Psoas muscle (tissue), 8 donors: ENCODE measurements around the gene ABCB4. TPM values are rescaled to one million over a fixed set of nuclear protein-coding genes. Genes with fewer than 3 reads are reported as not detected.
A peak's percentile ranks its signal among the peaks of the same experiment; 100 is the strongest.
"Not testable (repeated sequence)": the region's sequence is repeated elsewhere in the genome, so short reads cannot be mapped to it uniquely, and the experiment has no call there.

Source experiments
- ATAC-seq, 4 donors: fragments of 200-7000 bp; cut with Tn5 transposase; one replicate each; pipeline ENCODE4 v1.9.1; 2020; ENCODE audit warnings: moderate library complexity in 3 of 4, mild to moderate bottlenecking in 2 of 4
- DNase-seq, 2 donors: peaks; one replicate each; pipeline ENCODE4 v3.0.0-alpha.2; 2020
- H3K27ac ChIP-seq: fragments of 200-600 bp; one replicate; pipeline ENCODE4 v1.8.0; 2022
- H3K27me3 ChIP-seq, 3 donors: fragments of 200-600 bp in 1 of 3; one replicate each; pipeline versions ENCODE4 v1.6.1 to v1.8.0; 2013 to 2022; ENCODE audit warnings: low read length in 2 of 3, mild to moderate bottlenecking in 2 of 3, moderate library complexity in 1 of 3; ENCODE audit not compliant: insufficient read depth in 3 of 3
- H3K36me3 ChIP-seq, 2 donors: fragments of 200-600 bp in 1 of 2; one replicate each; pipeline versions ENCODE4 v1.6.1 to v1.8.0; 2013 to 2022; ENCODE audit warnings: low read depth in 1 of 2, mild to moderate bottlenecking in 1 of 2, moderate library complexity in 1 of 2; ENCODE audit not compliant: insufficient read depth in 1 of 2
- H3K4me1 ChIP-seq: fragments of 200-600 bp; one replicate; pipeline ENCODE4 v1.8.0; 2022
- H3K4me3 ChIP-seq: fragments of 200-600 bp; one replicate; pipeline ENCODE4 v1.8.0; 2022; ENCODE audit warnings: mild to moderate bottlenecking
- H3K9me3 ChIP-seq: fragments of 200-600 bp; one replicate; pipeline ENCODE4 v1.8.0; 2022
- WGBS, 3 donors: extraction: QIAGEN DNeasy Blood & Tissue Kit; methylation state at CpG; one replicate each; pipeline versions ENCODE4 v1.1.6 to v1.1.7; 2013; 5-methylcytosine and 5-hydroxymethylcytosine counted together
- intact Hi-C, 2 donors: fragments of 100-400 bp; cut with DNase I; formaldehyde crosslinking; loops; one replicate each; pipeline versions ENCODE4 v1.11.0 to v1.14.2; 2022
- polyA plus RNA-seq, 3 donors: library from polyadenylated mRNA; stranded (reverse); fragments of 200-250 nt; gene quantifications; one replicate each; pipeline ENCODE4 v1.2.3, GENCODE V29; 2013
- total RNA-seq, 4 donors: library from RNA; stranded (reverse); fragmentation: NEBNext Ultra II Directional in 2 of 4; extraction: Animal tissue kit (Norgen Biotek cat#: 25700) in 2 of 4; gene quantifications; one replicate each; pipeline versions ENCODE4 v1.2.1 to v1.2.4, GENCODE V29; 2021 to 2023
- TF ChIP-seq, protein P1 (sequence below): fragments of 200-600 bp; IDR thresholded peaks from one replicate; pipeline ENCODE4 v1.8.0; 2022; ENCODE audit warnings: antibody characterized with exemption
- donor health status: healthy with polysubstance abuse.
- donor health status: DM: no; HTN: no; CAD: no; lungs with moderate emphysema.
- donor health status: Bipolar disorder and iron deficiency.
- donor health status: healthy.
- donor health status: DM: yes; HTN: yes; CAD: no.
- donor health status: DM: no; HTN: no; CAD: no.
- donor health status: DM: no; HTN: no; CAD: no.
- donor health status: DM: yes; HTN: yes; CAD: no.

Gene ABCB4
- total and polyA plus RNA-seq, 7 donors = 1.1 to 4.0 (median 2.0) TPM

DNA sequence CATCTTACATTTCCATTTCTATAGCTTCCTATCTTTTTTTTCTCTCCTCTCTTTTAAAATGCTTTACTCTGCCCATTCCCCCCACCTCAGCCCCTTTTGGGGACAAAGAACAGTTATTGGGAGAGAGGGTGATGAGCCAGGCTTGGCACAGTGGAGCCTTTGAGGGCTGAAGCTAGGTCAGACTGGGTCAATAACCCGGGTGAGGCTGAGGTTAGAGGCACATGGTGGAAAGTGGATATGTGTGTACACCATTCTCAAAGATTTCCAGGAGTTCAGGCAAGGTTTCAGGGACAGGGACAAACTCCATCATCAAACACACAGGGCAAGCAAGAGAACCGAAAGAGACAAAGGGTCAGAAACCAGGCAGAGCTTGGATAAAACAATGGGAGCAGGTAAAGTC is 11.5 kb downstream of the ABCB4 start:
- ATAC-seq = peak in 3 of 4 donors; percentile 64 to 88 (median 76)
- H3K27ac ChIP-seq = no peak overlapping the region
- peaks cover 11% of the 10 kb centered on the region for H3K4me1 ChIP-seq
- no peaks in the 10 kb centered on the region for H3K36me3 ChIP-seq
- no peak overlapping the region for H3K4me3 ChIP-seq
- H3K9me3 ChIP-seq = no peaks in the 10 kb centered on the region
- WGBS, 3 donors = 25 to 39% (median 25%) methylated on average over 2 of the region's 2 CpGs
- TF ChIP-seq, protein P1, sequence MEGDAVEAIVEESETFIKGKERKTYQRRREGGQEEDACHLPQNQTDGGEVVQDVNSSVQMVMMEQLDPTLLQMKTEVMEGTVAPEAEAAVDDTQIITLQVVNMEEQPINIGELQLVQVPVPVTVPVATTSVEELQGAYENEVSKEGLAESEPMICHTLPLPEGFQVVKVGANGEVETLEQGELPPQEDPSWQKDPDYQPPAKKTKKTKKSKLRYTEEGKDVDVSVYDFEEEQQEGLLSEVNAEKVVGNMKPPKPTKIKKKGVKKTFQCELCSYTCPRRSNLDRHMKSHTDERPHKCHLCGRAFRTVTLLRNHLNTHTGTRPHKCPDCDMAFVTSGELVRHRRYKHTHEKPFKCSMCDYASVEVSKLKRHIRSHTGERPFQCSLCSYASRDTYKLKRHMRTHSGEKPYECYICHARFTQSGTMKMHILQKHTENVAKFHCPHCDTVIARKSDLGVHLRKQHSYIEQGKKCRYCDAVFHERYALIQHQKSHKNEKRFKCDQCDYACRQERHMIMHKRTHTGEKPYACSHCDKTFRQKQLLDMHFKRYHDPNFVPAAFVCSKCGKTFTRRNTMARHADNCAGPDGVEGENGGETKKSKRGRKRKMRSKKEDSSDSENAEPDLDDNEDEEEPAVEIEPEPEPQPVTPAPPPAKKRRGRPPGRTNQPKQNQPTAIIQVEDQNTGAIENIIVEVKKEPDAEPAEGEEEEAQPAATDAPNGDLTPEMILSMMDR = no peak
- intact Hi-C loops = no loop called here
- no peaks in the 10 kb centered on the region for H3K27me3 ChIP-seq
- no peak for DNase-seq

DNA sequence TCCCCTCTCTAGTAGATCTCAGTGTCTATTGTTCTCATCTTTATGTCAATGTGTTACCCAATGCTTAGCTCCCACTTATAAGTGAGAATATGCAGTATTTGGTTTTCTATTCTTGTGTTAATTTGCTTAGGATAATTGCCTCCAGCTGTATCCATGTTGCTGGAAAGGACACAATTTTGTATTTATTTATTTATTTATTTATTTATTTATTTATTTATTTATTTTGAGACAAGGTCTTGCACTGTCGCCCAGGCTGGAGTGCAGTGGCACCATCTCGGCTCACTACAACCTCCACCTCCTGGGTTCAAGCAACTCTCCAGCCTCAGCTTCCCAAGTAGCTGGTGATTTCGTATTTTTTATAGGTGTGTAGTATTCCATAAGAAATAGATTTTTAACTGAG is 15.0 kb downstream of the ABCB4 start:
- H3K9me3 ChIP-seq, H3K4me3 ChIP-seq, H3K27ac ChIP-seq, H3K27me3 ChIP-seq, DNase-seq, intact Hi-C loops, H3K36me3 ChIP-seq, ATAC-seq: not testable (repeated sequence)
- peaks cover 20% of the 10 kb centered on the region for H3K4me1 ChIP-seq
- WGBS, 3 donors = 93 to 95% (median 95%) methylated on average over 3 of the region's 3 CpGs

DNA sequence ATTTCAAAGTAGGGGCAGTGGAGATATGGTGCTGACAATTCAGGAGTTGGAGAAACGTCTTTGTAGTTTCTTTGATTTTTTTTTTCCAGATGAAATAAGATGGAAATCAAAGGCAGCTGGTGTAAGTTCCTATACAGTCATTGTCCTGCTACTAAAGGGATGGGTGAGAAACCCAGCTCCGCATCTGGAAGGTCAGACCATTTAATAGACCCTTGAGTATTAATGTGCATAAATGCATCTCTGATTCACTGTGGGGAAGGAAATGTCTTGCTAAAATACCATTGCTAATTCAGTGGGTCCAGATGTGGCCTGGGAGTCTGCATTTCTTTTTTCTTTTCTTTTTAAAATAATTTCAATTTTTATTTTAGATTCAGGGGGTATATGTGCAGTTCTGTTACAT is 15.5 kb downstream of the ABCB4 start:
- DNase-seq = no peak
- Histone ChIP-seq H3K4me3 (no peak overlapping the region), H3K27me3 (no peaks in the 10 kb centered on the region), H3K36me3 (no peaks in the 10 kb centered on the region), H3K27ac (no peak overlapping the region), H3K9me3 (no peaks in the 10 kb centered on the region), H3K4me1 (peaks cover 20% of the 10 kb centered on the region)
- TF ChIP-seq, protein P1 = no peak
- no peak for ATAC-seq
- 84 to 89% (median 87%) methylated on average over 2 of the region's 2 CpGs for WGBS, 3 donors
- intact Hi-C loops = no loop called here

DNA sequence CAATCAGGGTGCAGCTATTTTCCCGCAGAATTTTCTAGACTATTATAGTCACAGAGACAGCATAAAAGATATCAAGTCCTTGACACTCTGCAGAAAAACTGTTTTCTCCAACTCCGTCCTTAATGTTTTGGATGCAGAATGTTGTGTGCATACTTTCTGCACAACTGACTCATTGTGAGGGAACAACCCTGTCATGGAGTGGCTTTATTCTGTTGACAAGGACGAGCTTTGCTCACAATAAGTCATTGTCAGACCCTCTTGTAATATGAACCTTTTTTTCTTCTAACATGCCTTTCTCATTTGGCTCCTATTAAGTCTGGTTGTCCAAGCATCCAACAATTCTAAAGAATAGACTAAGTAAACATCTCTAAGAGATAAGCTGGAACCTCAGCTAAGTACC is 17.3 kb downstream of the ABCB4 start:
- 61 to 72% (median 71%) methylated on average over 3 of the region's 3 CpGs for WGBS, 3 donors
- peaks cover 9% of the 10 kb centered on the region for H3K4me1 ChIP-seq

DNA sequence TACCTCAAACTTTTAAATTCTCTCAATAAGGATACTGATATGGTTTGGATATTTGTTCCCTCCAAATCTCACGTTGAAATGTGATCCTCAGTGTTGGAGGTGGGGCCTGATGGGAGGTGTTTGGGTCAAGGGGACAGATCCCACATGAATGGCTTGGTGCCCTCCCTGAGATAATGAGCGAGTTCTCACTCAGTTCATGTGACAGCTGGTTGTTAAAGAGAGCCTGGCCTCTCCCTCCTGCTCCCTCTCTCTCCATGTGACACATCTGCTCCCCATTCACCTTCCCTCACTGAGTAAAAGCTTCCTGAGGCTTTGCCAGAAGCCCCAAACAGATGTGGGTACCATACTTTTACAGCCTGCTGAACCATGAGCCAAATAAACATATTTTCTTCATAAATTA is 19.2 kb downstream of the ABCB4 start:
- WGBS, 3 donors = 9 to 13% (median 12%) methylated on average over 2 of the region's 2 CpGs
- DNase-seq = no peak
- intact Hi-C loops = no loop called here
- peak overlapping the region; percentile 56 for H3K27ac ChIP-seq
- no peaks in the 10 kb centered on the region for H3K27me3 ChIP-seq
- peak in 3 of 4 donors; percentile 42 to 86 (median 75) for ATAC-seq
- TF ChIP-seq, protein P1 = no peak
- H3K36me3 ChIP-seq = no peaks in the 10 kb centered on the region
- peaks cover 9% of the 10 kb centered on the region for H3K4me1 ChIP-seq
- H3K9me3 ChIP-seq = no peaks in the 10 kb centered on the region
- no peak overlapping the region for H3K4me3 ChIP-seq

More for the DNA sequence above, 17.3 kb downstream of the ABCB4 start:
- Histone ChIP-seq H3K9me3 (no peaks in the 10 kb centered on the region), H3K4me3 (no peak overlapping the region), H3K27me3 (no peaks in the 10 kb centered on the region), H3K27ac (no peak overlapping the region), H3K36me3 (no peaks in the 10 kb centered on the region)
- TF ChIP-seq, protein P1 = no peak
- DNase-seq = no peak
- intact Hi-C loops = no loop called here
- no peak for ATAC-seq
